Colonic mucosa (tissue), 4 donors: ENCODE results near the gene ZNF80. TPM values are rescaled to one million over a fixed set of nuclear protein-coding genes. Genes with fewer than 3 reads are reported as not detected.
"Not testable (repeated sequence)": the region's sequence is repeated elsewhere in the genome, so short reads cannot be mapped to it uniquely, and the experiment has no call there.

Experiments used
- DNase-seq: peaks from one replicate; pipeline ENCODE4 v3.0.0-alpha.2; 2020
- H3K27ac ChIP-seq: fragments of 200-600 bp; one replicate; pipeline ENCODE4 v1.8.0; 2021
- H3K27me3 ChIP-seq: fragments of 200-600 bp; one replicate; pipeline ENCODE4 v1.8.0; 2021
- H3K36me3 ChIP-seq: fragments of 200-600 bp; one replicate; pipeline ENCODE4 v1.8.0; 2021
- H3K4me1 ChIP-seq: fragments of 200-600 bp; one replicate; pipeline ENCODE4 v1.8.0; 2021; ENCODE audit warnings: mild to moderate bottlenecking
- H3K4me3 ChIP-seq: fragments of 200-600 bp; one replicate; pipeline ENCODE4 v1.8.0; 2021
- H3K9ac ChIP-seq, 2 donors: one replicate each; pipeline ENCODE4 v1.7.0; 2013; ENCODE audit warnings: control low read depth in 2 of 2, low read depth in 2 of 2, low read length in 2 of 2
- H3K9me3 ChIP-seq: fragments of 200-600 bp; one replicate; pipeline ENCODE4 v1.8.0; 2021
- intact Hi-C: fragments of 100-400 bp; cut with DNase I; formaldehyde crosslinking; loops from one replicate; pipeline ENCODE4 v1.14.1; 2022
- total RNA-seq, 2 donors: library from RNA; stranded (reverse); fragmentation: NEBNext Ultra II Directional in 1 of 2; extraction: Animal tissue kit (Norgen Biotek cat#: 25700) in 1 of 2; gene quantifications; one replicate each; pipeline ENCODE4 v1.2.1, GENCODE V29; 2021
- TF ChIP-seq, protein P1 (sequence below): fragments of 200-600 bp; IDR thresholded peaks from one replicate; pipeline ENCODE4 v1.8.0; 2022; ENCODE audit warnings: antibody characterized with exemption, mild to moderate bottlenecking
- donor health status: healthy.
- donor health status: DM: no; HTN: no; CAD: no.
- donor health status: DM: no; HTN: no; CAD: no.

The ZNF80 gene
- total RNA-seq, 2 donors from 2014 or later = not detected

DNA sequence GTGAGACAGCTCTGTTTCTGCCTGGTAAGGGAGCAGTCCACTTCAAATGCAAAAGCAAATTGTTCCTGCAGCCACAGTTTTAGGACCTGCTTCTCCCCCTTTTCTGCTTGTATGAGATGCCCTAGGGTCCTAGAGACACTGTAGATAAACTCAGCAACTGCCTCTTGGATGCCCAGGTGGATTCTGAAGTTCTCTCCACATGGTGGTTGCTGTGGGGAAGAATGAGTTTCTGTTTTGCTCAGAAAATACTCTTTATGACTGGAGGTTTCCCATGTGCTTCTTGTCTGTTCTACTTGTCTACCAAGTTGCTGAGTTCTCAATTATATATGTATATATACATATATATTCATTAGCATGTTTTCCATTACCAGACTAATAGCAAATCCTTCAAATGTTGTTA, 5.6 kb upstream of the ZNF80 start:
- Histone ChIP-seq H3K36me3 (no peaks in the 10 kb centered on the region), H3K27me3 (no peaks in the 10 kb centered on the region), H3K9me3 (no peaks in the 10 kb centered on the region), H3K9ac (no peak overlapping the region), H3K4me3 (no peak overlapping the region), H3K27ac (no peak overlapping the region), H3K4me1 (no peaks in the 10 kb centered on the region)
- intact Hi-C loops = no loop called here
- TF ChIP-seq, protein P1, sequence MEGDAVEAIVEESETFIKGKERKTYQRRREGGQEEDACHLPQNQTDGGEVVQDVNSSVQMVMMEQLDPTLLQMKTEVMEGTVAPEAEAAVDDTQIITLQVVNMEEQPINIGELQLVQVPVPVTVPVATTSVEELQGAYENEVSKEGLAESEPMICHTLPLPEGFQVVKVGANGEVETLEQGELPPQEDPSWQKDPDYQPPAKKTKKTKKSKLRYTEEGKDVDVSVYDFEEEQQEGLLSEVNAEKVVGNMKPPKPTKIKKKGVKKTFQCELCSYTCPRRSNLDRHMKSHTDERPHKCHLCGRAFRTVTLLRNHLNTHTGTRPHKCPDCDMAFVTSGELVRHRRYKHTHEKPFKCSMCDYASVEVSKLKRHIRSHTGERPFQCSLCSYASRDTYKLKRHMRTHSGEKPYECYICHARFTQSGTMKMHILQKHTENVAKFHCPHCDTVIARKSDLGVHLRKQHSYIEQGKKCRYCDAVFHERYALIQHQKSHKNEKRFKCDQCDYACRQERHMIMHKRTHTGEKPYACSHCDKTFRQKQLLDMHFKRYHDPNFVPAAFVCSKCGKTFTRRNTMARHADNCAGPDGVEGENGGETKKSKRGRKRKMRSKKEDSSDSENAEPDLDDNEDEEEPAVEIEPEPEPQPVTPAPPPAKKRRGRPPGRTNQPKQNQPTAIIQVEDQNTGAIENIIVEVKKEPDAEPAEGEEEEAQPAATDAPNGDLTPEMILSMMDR = no peak
- no peak for DNase-seq

DNA sequence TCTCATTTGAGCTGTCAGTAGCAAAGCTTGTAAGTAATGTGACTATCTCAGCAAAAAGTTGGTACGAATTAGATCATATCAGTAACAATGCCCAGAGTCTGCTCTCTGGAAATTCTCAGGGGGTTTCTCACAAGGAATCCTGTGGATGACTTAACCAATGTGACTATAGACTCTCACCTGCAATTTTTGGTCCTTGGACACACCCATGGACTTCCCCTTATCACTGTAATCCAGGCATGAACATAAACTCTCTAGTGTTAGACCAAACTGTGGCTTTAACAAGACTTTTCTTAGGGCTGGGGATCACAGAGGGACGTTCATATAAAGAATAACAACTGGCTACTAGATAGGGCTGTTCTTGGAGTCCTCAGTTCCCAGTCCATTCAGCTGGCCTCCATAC, 3.9 kb upstream of the ZNF80 start:
- DNase-seq = no peak
- no peak overlapping the region for H3K27ac ChIP-seq
- no peaks in the 10 kb centered on the region for H3K27me3 ChIP-seq
- no peak overlapping the region for H3K4me3 ChIP-seq
- no peaks in the 10 kb centered on the region for H3K36me3 ChIP-seq
- TF ChIP-seq, protein P1 = no peak
- intact Hi-C loops = no loop called here
- H3K9me3 ChIP-seq = no peaks in the 10 kb centered on the region
- no peak overlapping the region for H3K9ac ChIP-seq
- H3K4me1 ChIP-seq = no peaks in the 10 kb centered on the region

DNA sequence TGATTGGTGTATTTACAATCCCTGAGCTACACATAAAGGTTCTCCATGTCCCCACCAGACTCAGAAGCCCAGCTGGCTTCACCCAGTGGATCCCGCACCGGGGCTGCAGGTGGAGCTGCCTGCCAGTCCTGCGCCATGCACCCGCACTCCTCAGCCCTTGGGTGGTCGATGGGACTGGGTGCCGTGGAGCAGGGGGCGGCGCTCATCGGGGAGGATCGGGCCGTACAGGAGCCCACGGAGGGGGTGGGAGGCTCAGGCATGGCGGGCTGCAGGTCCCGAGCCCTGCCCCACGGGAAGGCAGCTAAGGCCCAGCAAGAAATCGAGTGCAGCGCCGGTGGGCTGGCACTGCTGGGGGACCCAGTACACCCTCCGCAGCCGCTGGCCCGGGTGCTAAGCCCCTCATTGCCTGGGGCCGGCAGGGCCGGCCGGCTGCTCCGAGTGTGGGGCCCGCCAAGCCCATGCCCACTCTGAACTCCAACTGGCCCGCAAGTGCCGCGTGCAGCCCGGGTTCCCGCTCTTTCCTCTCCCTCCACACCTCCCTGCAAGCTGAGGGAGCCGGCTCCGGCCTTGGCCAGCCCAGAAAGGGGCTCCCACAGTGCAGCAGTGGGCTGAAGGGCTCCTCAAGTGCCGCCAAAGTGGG, 888 bp upstream of the ZNF80 start:
- H3K27me3 ChIP-seq, H3K9ac ChIP-seq, H3K36me3 ChIP-seq, H3K4me3 ChIP-seq, H3K4me1 ChIP-seq, H3K9me3 ChIP-seq, DNase-seq, H3K27ac ChIP-seq, intact Hi-C loops: not testable (repeated sequence)

DNA sequence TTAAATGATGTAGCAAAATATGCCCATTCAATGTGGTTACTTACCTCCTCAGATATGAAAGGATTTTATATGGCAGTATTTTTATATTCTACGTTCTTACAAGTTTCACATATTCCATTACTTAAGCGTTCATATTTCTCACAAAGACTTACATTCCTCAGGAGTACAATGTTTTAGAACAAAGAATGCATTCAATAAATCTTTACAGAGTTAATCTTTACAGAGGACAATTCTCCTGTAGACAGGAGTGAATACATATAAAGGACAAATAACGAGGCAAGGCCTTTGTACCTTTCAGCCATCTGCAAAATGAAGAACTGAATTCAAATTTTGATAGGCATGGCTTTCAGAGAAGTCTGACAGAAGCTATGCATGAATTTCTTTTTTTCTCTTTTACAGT, 1.9 kb downstream of the ZNF80 start:
- no peaks in the 10 kb centered on the region for H3K27me3 ChIP-seq
- DNase-seq = no peak
- no peak overlapping the region for H3K4me3 ChIP-seq
- intact Hi-C loops = no loop called here
- TF ChIP-seq, protein P1 = no peak
- no peak overlapping the region for H3K9ac ChIP-seq
- H3K27ac ChIP-seq = no peak overlapping the region
- no peaks in the 10 kb centered on the region for H3K36me3 ChIP-seq
- no peaks in the 10 kb centered on the region for H3K4me1 ChIP-seq
- no peaks in the 10 kb centered on the region for H3K9me3 ChIP-seq

DNA sequence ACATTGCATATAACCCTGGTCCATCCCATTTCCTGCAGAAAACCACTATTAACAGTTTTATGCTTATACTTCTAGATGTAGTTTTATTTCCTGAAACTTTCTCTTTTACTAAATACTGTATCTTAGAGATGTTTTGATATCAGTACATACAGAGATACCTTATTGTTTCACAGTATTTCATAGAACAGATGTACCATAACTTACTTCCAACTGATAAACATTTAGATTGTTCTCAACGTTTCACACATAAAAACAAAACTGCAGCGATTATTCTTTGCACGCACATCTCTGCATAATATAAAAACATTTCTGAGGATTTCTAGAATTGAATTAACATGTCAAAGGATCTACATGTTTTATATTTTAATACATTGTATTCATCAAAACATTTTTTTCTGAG, 2.6 kb downstream of the ZNF80 start:
- H3K4me3 ChIP-seq = no peak overlapping the region
- intact Hi-C loops = no loop called here
- H3K27ac ChIP-seq = no peak overlapping the region
- TF ChIP-seq, protein P1 = no peak
- H3K9ac ChIP-seq = no peak overlapping the region
- no peaks in the 10 kb centered on the region for H3K4me1 ChIP-seq
- DNase-seq = no peak
- no peaks in the 10 kb centered on the region for H3K27me3 ChIP-seq
- H3K36me3 ChIP-seq = no peaks in the 10 kb centered on the region
- H3K9me3 ChIP-seq = no peaks in the 10 kb centered on the region

DNA sequence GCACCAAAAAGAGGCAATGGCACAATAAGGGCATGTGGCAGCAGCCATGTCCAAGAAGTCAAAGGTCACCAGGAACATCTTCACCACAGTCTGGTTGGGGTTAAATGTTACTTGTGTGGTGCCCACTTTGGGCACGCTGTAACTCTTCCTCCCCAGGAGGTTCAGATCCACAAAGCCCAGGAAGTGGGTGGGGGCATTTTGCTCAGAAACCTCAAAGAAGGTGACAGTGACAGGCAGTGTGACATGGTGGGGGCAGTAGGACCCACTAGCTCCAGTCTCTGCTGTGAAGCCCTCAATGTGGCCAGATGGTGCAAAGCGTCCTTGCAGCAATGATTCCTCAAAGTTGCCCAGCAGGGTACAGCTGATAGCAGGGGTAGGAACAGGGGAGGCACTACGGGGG, 5.8 kb downstream of the ZNF80 start:
- H3K27me3 ChIP-seq = no peaks in the 10 kb centered on the region
- no peak for DNase-seq
- H3K4me1 ChIP-seq = no peaks in the 10 kb centered on the region
- intact Hi-C loops = no loop called here
- H3K27ac ChIP-seq = no peak overlapping the region
- H3K9me3 ChIP-seq = no peaks in the 10 kb centered on the region
- H3K9ac ChIP-seq = no peak overlapping the region
- TF ChIP-seq, protein P1 = no peak
- H3K4me3 ChIP-seq = no peak overlapping the region
- no peaks in the 10 kb centered on the region for H3K36me3 ChIP-seq
